ENCODE measurements around the gene SFXN3. TPM values are rescaled to one million over a fixed set of nuclear protein-coding genes. Genes with fewer than 3 reads are reported as not detected.

The SFXN3 gene
- total and polyA plus RNA-seq, 2 of the 13 experiments (the other 11 are each of a cell fraction or from before 2014, with no cell fraction given) = 16.8 to 71.5 TPM

GRCh38 chr10:101011517-101012423, 19.3 kb upstream of the SFXN3 start (continued):
- TF ChIP-seq ZNF276 (CRISPR knock-in tag; IDR thresholded peaks at IDR 0.05; ENCODE audit: low read depth) = no peak
- no peak for TF ChIP-seq ZMYM2 (CRISPR knock-in tag; IDR thresholded peaks at IDR 0.05)
- no peak for TF ChIP-seq SMYD3 (CRISPR knock-in tag; IDR thresholded peaks at IDR 0.05)
- TF ChIP-seq ZNF562 (CRISPR knock-in tag; IDR thresholded peaks at IDR 0.05; ENCODE audit: borderline replicate concordance) = no peak
- no peak for TF ChIP-seq ATF1 (CRISPR knock-in tag; IDR thresholded peaks at IDR 0.05)
- TF ChIP-seq MAZ (IDR thresholded peaks at IDR 0.05; ENCODE audit: borderline replicate concordance, low read depth, low read length) = no peak
- TF ChIP-seq MAZ (CRISPR knock-in tag; IDR thresholded peaks at IDR 0.05; ENCODE audit: low read depth) = peak; percentile 37; the same call in 1 of the 2 replicates
- no peak for TF ChIP-seq BRF2 (CRISPR knock-in tag; IDR thresholded peaks at IDR 0.05)
- TF ChIP-seq ZFP62 (CRISPR knock-in tag; IDR thresholded peaks at IDR 0.05) = no peak
- no peak for TF ChIP-seq GMEB2 (CRISPR knock-in tag; IDR thresholded peaks at IDR 0.05; ENCODE audit: low read depth)
- peak; percentile 17; the same call in 1 of the 2 replicates for TF ChIP-seq ZNF350 (CRISPR knock-in tag; IDR thresholded peaks at IDR 0.05; ENCODE audit: borderline replicate concordance, low read depth)
- TF ChIP-seq KIAA2018 (CRISPR knock-in tag; IDR thresholded peaks at IDR 0.05; ENCODE audit: borderline replicate concordance) = no peak
- TF ChIP-seq THAP11 (CRISPR knock-in tag; IDR thresholded peaks at IDR 0.05) = no peak
- TF ChIP-seq ZNF230 (CRISPR knock-in tag; IDR thresholded peaks at IDR 0.05) = no peak
- no peak for TF ChIP-seq ZNF792 (CRISPR knock-in tag; IDR thresholded peaks at IDR 0.05)
- no peak for TF ChIP-seq ZFP41 (CRISPR knock-in tag; IDR thresholded peaks at IDR 0.05; ENCODE audit: borderline replicate concordance)
